ENCODE measurements around the gene CREB3L1.
A peak's percentile ranks its signal among the peaks of the same experiment; 100 is the strongest.

DNA sequence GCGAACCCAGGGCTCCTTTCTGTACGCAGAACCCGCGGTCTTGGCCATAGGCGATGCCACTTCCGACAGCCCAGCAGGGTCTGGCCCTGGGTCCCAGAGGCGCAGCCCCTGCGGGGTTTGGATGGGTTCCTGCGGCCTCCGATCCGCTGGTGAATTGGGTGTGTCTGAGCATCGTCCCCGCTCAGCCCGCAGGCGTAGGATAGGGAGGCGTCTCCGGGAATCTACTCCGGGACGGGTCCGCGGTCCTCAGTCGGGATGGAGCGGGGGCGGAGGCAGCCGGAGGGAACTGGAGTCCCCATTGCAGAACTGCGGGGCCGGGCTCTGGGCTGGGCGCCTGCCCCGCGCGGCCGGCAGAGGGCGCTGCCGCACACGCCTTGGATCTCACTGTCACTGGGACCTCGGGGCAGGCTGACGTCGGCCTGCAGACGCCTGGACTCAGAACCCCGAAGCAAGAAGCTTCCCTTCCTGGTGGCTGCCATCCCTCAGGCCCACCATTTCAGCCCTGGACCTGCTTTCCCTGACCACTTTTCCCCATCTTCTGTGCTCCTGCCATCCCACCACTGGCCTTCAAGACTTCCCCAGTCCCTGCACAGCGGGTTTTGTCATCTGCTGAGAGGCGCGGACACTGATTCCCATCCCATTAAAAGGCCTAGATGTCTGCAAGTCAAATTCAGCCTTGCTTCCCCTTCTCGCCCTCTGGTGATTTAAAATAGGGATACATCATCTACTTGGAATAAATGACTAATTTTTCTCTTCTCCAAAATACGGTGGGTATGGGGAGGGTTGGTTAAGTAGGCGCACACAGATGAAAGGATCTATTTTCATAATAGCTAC is 38.3 kb upstream of the CREB3L1 start:
- TF ChIP-seq EP300 (IDR thresholded peaks at IDR 0.05; ENCODE audit: low read depth) (no peak), POLR2AphosphoS5 (IDR thresholded peaks at IDR 0.05) (no peak)
- TF ChIP-seq, protein P1, sequence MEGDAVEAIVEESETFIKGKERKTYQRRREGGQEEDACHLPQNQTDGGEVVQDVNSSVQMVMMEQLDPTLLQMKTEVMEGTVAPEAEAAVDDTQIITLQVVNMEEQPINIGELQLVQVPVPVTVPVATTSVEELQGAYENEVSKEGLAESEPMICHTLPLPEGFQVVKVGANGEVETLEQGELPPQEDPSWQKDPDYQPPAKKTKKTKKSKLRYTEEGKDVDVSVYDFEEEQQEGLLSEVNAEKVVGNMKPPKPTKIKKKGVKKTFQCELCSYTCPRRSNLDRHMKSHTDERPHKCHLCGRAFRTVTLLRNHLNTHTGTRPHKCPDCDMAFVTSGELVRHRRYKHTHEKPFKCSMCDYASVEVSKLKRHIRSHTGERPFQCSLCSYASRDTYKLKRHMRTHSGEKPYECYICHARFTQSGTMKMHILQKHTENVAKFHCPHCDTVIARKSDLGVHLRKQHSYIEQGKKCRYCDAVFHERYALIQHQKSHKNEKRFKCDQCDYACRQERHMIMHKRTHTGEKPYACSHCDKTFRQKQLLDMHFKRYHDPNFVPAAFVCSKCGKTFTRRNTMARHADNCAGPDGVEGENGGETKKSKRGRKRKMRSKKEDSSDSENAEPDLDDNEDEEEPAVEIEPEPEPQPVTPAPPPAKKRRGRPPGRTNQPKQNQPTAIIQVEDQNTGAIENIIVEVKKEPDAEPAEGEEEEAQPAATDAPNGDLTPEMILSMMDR (IDR thresholded peaks at IDR 0.05) = peak; percentile 96 to 100 (median 99)

Measured in transverse colon (tissue), 4 donors.